Upper lobe of left lung (tissue), 6 donors: ENCODE measurements around the gene ZNF524. TPM values are rescaled to one million over a fixed set of nuclear protein-coding genes. Genes with fewer than 3 reads are reported as not detected.

Experiments
- ATAC-seq, 2 donors: fragments of 200-7000 bp; cut with Tn5 transposase; one replicate each; pipeline ENCODE4 v1.9.1; 2022; ENCODE audit warnings: mild to moderate bottlenecking in 2 of 2, moderate library complexity in 2 of 2; ENCODE audit not compliant: low FRiP score in 2 of 2
- DNase-seq, 2 donors: peaks; one replicate each; pipeline ENCODE4 v3.0.0-alpha.2; 2019 to 2020
- H3K27ac ChIP-seq, 4 donors: fragments of 200-600 bp; sonication (generic); one replicate each; pipeline ENCODE4 v1.5.1; 2016 to 2019
- H3K27me3 ChIP-seq, 4 donors: fragments of 200-600 bp; sonication (generic); one replicate each; pipeline ENCODE4 v1.5.1; 2017 to 2019
- H3K36me3 ChIP-seq, 4 donors: fragments of 200-600 bp; sonication (generic); one replicate each; pipeline ENCODE4 v1.5.1; 2016 to 2019
- H3K4me1 ChIP-seq, 4 donors: fragments of 200-600 bp; sonication (generic); one replicate each; pipeline ENCODE4 v1.5.1; 2018 to 2019
- H3K4me3 ChIP-seq, 4 donors: fragments of 200-600 bp; sonication (generic); one replicate each; pipeline ENCODE4 v1.5.1; 2017 to 2019; ENCODE audit warnings: mild to moderate bottlenecking in 2 of 4, moderate library complexity in 1 of 4
- H3K9me3 ChIP-seq, 4 donors: fragments of 200-600 bp; sonication (generic); one replicate each; pipeline ENCODE4 v1.5.1; 2018 to 2019
- CTCF ChIP-seq, 6 experiments: fragments of 450-650 bp in 4 of 6; fragments of 200-600 bp in 2 of 6; sonication (generic) in 2 of 6; IDR thresholded peaks; one replicate each; pipeline ENCODE4 v1.5.1; 2016 to 2019; ENCODE audit warnings: antibody characterized with exemption in 6 of 6
- EP300 ChIP-seq, 4 donors: sonication (generic); formaldehyde crosslinking; IDR thresholded peaks; one replicate each; pipeline ENCODE4 v1.5.1; 2017; ENCODE audit warnings: antibody characterized with exemption in 4 of 4, control low read depth in 2 of 4
- POLR2A ChIP-seq, 4 donors: fragments of 450-650 bp; IDR thresholded peaks; one replicate each; pipeline ENCODE4 v1.5.1; 2016 to 2017; ENCODE audit warnings: antibody characterized with exemption in 4 of 4, mild to moderate bottlenecking in 2 of 4
- POLR2AphosphoS5 ChIP-seq, 2 donors: sonication (generic); formaldehyde crosslinking; IDR thresholded peaks; one replicate each; pipeline ENCODE4 v1.5.1; 2017; ENCODE audit warnings: antibody characterized with exemption in 2 of 2
- WGBS, 2 donors: methylation state at CpG; one replicate each; pipeline ENCODE4 v1.1.5; 2017 to 2018; 5-methylcytosine and 5-hydroxymethylcytosine counted together
- total RNA-seq, 6 donors: library from RNA; depleted of rRNA in 4 of 6; stranded (reverse); fragments of >200 nt in 4 of 6; gene quantifications; one replicate each; pipeline versions ENCODE4 v1.1.0 to v1.2.1, GENCODE V29; 2016 to 2021
- donor health status: DM: no; HTN: no; CAD: no; lungs with moderate emphysema.
- donor health status: DM: no; HTN: yes; CAD: no; lungs with severe emphysema.

ZNF524 gene
- total RNA-seq, 6 donors from 2014 or later = 19.9 to 58.7 (median 34.9) TPM

- Histone ChIP-seq H3K9me3 (no peaks in the 10 kb centered on the region), H3K4me3 (peak overlapping the region; percentile 74 to 96 (median 86)), H3K27me3 (no peaks in the 10 kb centered on the region), H3K27ac (peak overlapping the region; percentile 77 to 94 (median 91)), H3K4me1 (peaks cover 52 to 81% (median 62%) of the 10 kb centered on the region in 4 donors), H3K36me3 (peaks cover 5 to 13% (median 12%) of the 10 kb centered on the region in 4 donors)
- WGBS, 2 donors = 0 to 1% methylated on average over 11 to 35 of the region's 65 CpGs
- DNase-seq (peak in 1 of 2 donors; percentile 89), ATAC-seq (no peak)
- no peak for TF ChIP-seq CTCF (IDR thresholded peaks at IDR 0.05)
- TF ChIP-seq EP300 (IDR thresholded peaks at IDR 0.05) = no peak
- no peak for TF ChIP-seq POLR2AphosphoS5 (IDR thresholded peaks at IDR 0.05)
- peak in 2 of 4 donors; percentile 13 to 39 for TF ChIP-seq POLR2A (IDR thresholded peaks at IDR 0.05)
Observed at GRCh38 chr19:55642153-55643002, 42.3 kb downstream of the ZNF524 start.

GRCh38 chr19:55643003-55643886 lies 43.2 kb downstream of the ZNF524 start, which contains the start of gene ZNF581:
Gene ZNF581 (plus strand): TSS chr19:55643649. CDS start chr19:55644572, 923 bp downstream.
- Histone ChIP-seq H3K9me3 (no peaks in the 10 kb centered on the region), H3K4me1 (peaks cover 58 to 81% (median 60%) of the 10 kb centered on the region in 4 donors), H3K27me3 (no peaks in the 10 kb centered on the region), H3K4me3 (peak within 1 kb of the TSS; percentile 74 to 96 (median 86)), H3K36me3 (peaks cover 5 to 13% (median 11%) of the 10 kb centered on the region in 4 donors), H3K27ac (peak within 1 kb of the TSS; percentile 77 to 94 (median 91))
- DNase-seq = peak; percentile 73 to 95
- TF ChIP-seq EP300 (IDR thresholded peaks at IDR 0.05) = peak in 1 of 4 donors; percentile 18
- peak; percentile 43 to 58 for TF ChIP-seq POLR2AphosphoS5 (IDR thresholded peaks at IDR 0.05)
- no peak for TF ChIP-seq POLR2A (IDR thresholded peaks at IDR 0.05)
- peak in 1 of 6 experiments; percentile 24 for TF ChIP-seq CTCF (IDR thresholded peaks at IDR 0.05)
- 2 to 3% methylated on average over 43 to 44 of the region's 56 CpGs for WGBS, 2 donors
- peak; percentile 73 to 78 for ATAC-seq

- peak overlapping the region; percentile 77 to 94 (median 91) for H3K27ac ChIP-seq
- H3K9me3 ChIP-seq = no peaks in the 10 kb centered on the region
- WGBS, 2 donors = 1% methylated on average over 15 of the region's 15 CpGs
- no peaks in the 10 kb centered on the region for H3K27me3 ChIP-seq
- ATAC-seq (no peak), DNase-seq (no peak)
- peaks cover 59 to 83% (median 63%) of the 10 kb centered on the region in 4 donors for H3K4me1 ChIP-seq
- peak overlapping the region; percentile 74 to 96 (median 86) for H3K4me3 ChIP-seq
- peaks cover 5 to 13% (median 8%) of the 10 kb centered on the region in 4 donors for H3K36me3 ChIP-seq
- TF ChIP-seq EP300 (IDR thresholded peaks at IDR 0.05) = no peak
- TF ChIP-seq POLR2A (IDR thresholded peaks at IDR 0.05) = no peak
- TF ChIP-seq CTCF (IDR thresholded peaks at IDR 0.05) = no peak
- no peak for TF ChIP-seq POLR2AphosphoS5 (IDR thresholded peaks at IDR 0.05)
Observed at GRCh38 chr19:55643887-55644176, 43.7 kb downstream of the ZNF524 start.

GRCh38 chr19:55644191-55644833 lies 44.2 kb downstream of the ZNF524 start:
- Histone ChIP-seq H3K4me1 (peaks cover 58 to 83% (median 63%) of the 10 kb centered on the region in 4 donors), H3K27me3 (no peaks in the 10 kb centered on the region), H3K36me3 (peaks cover 5 to 13% (median 8%) of the 10 kb centered on the region in 4 donors), H3K27ac (peak overlapping the region; percentile 77 to 94 (median 91)), H3K4me3 (peak overlapping the region; percentile 74 to 96 (median 86)), H3K9me3 (no peaks in the 10 kb centered on the region)
- TF ChIP-seq EP300 (IDR thresholded peaks at IDR 0.05) = no peak
- no peak for TF ChIP-seq CTCF (IDR thresholded peaks at IDR 0.05)
- TF ChIP-seq POLR2AphosphoS5 (IDR thresholded peaks at IDR 0.05) = no peak
- TF ChIP-seq POLR2A (IDR thresholded peaks at IDR 0.05) = no peak
- DNase-seq (no peak), ATAC-seq (no peak)
- 48 to 52% methylated on average over 11 to 12 of the region's 12 CpGs for WGBS, 2 donors
